GM21529 (cell line): ENCODE measurements around the gene LRRC59.

Experiments
- ATAC-seq: cut with Tn5 transposase; IDR thresholded peaks from one replicate; pipeline ENCODE4 v1.9.1; 2021; ENCODE audit not compliant: unreplicated experiment

LRRC59 gene

GRCh38 chr17:50363217-50364060, 33.9 kb downstream of the LRRC59 start:
- no peak for ATAC-seq

- no peak for ATAC-seq
These were observed 34.7 kb downstream of the LRRC59 start for GRCh38 chr17:50362661-50363060.

- ATAC-seq = peak; percentile 65
These were observed 35.5 kb downstream of the LRRC59 start for GRCh38 chr17:50361561-50362480.

GRCh38 chr17:50360486-50361115, 36.7 kb downstream of the LRRC59 start:
- no peak for ATAC-seq

- ATAC-seq = no peak
These were observed 37.3 kb downstream of the LRRC59 start for GRCh38 chr17:50359998-50360461.

GRCh38 chr17:50359005-50359699, 38.2 kb downstream of the LRRC59 start:
- ATAC-seq = no peak

- ATAC-seq = no peak
These were observed 39.1 kb downstream of the LRRC59 start for GRCh38 chr17:50358177-50358576.

- ATAC-seq = no peak
These were observed 40.3 kb downstream of the LRRC59 start for GRCh38 chr17:50356892-50357510.

GRCh38 chr17:50356418-50356817, 40.9 kb downstream of the LRRC59 start:
- ATAC-seq = no peak

- ATAC-seq = no peak
These were observed 41.5 kb downstream of the LRRC59 start for GRCh38 chr17:50355701-50356341.

- ATAC-seq = no peak
These were observed 42.0 kb downstream of the LRRC59 start for GRCh38 chr17:50355336-50355700.

GRCh38 chr17:50354776-50355175, 42.5 kb downstream of the LRRC59 start:
- no peak for ATAC-seq

- no peak for ATAC-seq
These were observed 43.1 kb downstream of the LRRC59 start for GRCh38 chr17:50354198-50354597.

GRCh38 chr17:50353600-50354195, 43.6 kb downstream of the LRRC59 start:
- no peak for ATAC-seq

- no peak for ATAC-seq
These were observed 44.4 kb downstream of the LRRC59 start for GRCh38 chr17:50352693-50353599.

- ATAC-seq = no peak
These were observed 45.1 kb downstream of the LRRC59 start for GRCh38 chr17:50352072-50352692.

- no peak for ATAC-seq
These were observed 46.6 kb downstream of the LRRC59 start for GRCh38 chr17:50350733-50351132.

- ATAC-seq = no peak
These were observed 48.1 kb downstream of the LRRC59 start for GRCh38 chr17:50349243-50349600.
